NCI-H526 (cell line): ENCODE data around the gene NKD2.
A peak's percentile ranks its signal among the peaks of the same experiment; 100 is the strongest.

Source experiments
- DNase-seq, 2 experiments: peaks; one replicate each; lab custom pipeline; 2025; lab: John Stamatoyannopoulos, UW

NKD2 gene

DNA sequence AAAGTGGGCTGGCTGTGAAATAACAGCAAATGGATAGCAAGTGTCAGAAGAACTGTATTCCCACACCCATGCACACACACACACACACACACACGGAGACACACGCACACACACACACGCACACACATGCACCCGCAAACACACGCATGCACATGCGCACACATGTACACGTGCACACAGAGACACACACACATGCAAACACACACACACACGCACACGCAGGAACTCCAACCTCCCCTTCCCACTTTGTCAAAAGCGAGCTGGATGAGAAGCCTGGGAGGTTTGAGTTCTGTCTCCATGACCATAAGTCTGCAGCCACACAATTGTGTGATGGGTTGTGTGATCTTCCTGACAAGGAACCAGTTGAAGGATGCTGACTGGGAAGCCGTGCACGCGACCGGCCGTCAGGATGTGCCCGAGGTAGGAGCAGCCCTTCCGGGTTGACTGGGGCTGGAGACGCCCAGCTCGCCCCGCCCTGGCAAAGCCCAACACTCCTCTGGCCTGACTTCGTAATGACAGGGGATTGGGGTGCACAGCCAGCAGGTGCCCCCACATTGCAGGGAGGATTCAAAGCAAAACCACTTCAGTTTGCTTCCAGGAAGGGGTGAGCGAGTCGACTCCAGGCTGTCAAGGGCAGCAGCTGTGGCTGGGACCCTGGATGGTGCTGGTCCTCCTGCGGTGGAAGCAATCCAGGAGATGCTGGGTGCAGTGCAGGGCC lies 29.3 kb upstream of the NKD2 start:
- DNase-seq = no peak

DNA sequence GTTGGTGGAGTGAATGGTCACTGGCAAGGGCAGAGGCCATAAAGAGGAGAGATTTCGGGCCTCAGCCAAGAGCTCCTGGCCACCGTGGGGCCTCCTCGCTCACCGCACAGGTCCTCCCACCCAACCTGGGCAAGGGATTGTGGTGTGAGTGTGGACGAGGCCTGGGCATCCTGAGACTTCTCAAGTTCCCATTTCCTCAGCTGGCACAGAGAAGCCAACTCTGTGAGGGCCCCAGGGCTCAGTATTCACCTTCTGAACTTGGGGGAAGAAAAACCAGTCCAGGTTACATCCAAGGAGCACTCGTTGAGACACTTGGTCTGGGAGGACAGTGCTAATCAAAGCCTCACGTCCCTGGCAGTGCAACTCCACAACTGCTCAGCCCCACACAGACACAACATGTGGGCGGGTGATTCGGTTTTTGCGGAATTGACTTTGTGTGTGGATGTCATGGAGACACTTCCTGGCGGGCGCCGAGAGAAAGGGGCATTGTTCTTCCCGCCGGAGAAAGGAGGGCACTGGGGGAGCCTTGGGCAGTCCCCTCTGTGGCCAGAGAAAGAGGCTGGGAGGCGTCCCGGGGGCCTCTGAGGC lies 28.5 kb upstream of the NKD2 start:
- peak; percentile 48 to 55 for DNase-seq

DNA sequence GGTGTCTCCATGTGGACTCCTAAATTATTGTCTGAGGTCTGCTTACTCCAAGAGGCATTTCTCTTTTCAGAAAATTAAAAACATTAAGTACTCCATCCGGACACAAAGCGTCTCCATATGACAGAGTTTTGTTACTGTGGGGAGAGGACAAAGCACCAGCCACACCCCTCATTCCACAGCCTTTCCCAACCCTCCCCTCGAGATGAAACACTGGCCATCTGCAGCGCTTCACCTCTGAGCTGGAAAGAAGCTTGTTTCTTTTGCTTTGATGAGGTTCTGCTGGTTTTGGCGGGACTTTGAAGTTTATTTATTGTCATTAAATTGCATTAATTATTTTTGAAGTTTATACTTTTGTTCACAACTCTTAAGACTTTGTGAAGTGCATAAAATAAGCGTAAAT lies 27.6 kb upstream of the NKD2 start:
- no peak for DNase-seq

DNA sequence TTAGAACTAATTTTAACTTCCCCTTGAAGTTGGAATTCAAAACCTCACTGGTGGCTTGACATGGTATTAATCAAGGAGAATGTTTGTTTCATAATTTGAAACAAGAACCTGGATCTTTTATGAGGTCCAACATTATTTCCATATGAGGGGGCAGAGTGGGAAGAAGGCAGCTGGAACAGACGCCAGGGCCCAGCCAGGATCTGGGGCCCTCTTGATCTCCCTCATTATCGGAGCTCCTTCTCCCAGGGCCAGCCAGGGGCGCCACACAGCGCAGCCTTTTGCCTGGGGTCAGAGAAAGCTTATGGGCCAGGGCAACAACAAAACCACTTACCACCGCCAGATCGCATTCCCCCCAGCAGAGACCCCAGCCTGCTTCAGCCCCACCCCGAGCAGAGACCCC lies 27.1 kb upstream of the NKD2 start:
- DNase-seq = no peak

DNA sequence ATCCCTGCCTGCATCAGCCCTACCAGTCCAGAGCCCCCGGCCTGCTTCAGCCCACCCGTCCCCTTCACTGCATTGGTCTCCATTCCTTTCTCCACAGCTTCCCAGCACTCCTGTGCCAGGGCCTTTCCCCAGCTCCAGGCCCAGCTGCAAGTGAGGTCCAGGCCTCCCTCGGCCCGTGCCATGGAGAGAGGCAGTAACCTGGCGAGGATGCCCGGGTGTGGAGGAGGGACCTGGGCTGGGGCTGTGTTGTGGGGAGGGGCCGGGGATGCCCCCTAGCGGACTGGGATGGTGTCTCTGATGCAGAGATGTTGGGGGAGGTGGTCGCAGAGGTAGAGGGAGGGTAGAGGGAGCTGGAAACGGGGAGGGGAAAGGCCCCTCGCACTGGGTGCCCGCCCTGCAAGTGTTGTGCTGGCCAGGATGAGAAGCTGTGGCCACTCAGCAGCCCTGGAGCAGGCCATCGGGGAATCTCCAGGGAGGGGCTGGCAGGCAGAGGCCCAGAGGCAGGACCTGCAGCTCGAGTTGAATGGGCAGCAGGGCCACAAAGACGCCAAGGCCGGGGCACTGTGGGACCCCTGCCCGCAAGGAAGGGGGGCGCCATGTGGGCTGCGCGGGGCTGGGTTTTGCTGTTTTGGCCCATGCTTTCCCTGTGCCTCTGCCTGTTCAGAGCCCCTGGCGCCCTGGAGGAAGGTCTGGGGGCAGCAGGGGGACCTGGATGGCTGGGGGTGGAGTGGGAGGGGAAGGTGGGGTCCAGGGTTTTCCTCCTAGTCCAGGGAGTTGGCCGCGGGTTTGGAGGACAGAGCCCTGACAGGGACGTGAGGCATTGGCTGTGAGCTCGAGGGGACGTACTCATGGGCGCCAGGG lies 26.0 kb upstream of the NKD2 start:
- peak in 1 of 2 experiments; percentile 47 for DNase-seq

DNA sequence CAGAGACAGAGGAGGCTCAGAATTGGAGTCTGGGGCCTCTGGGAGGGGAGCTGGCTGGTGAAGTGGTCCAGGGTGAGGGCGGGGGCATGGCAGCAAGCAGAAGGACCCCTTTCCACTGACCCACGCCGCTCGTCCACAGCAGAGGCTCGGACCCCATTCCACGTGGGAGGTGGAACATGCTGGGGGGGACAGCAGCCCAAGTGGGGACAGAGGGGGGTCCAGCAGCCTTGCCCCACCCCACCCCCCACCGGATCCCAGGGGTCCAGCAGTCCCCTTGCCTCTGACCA lies 25.4 kb upstream of the NKD2 start:
- no peak for DNase-seq

DNA sequence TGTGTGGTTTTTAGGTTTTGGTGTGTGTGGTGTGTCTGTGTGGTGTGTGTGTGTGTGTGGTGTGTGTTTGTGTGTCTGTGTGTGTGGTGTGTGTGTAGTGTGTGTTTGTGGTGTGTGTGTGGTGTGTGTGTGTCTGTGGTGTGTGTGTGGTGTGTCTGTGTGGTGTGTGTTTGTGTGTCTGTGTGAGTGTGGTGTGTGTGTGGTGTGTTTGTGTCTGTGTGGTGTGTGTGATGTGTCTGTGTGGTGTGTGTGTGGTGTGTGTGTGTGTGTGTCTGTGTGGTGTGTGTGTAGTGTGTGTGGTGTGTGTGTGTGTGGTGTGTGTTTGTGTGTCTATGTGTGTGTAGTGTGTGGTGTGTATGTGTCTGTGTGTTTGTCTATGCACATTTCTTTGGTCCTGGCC lies 25.0 kb upstream of the NKD2 start:
- DNase-seq = no peak

DNA sequence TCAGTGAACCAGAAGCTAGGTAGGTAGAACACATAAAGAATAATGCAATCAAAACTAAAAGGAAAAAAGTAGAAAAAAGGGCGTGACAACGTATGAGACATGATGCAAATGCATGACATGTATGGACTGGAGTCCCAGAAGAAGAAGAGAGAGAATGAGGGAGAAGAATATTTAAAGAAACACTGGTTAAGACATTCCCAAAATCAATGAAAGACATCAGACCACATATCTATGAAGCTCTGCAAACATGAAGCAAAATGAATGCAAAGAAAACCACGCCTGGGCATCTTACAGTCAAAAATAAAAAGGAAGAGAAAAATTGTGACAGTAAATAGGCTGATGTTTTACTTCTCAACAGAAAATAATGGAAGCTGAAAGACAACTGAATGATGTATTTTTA lies 23.8 kb upstream of the NKD2 start:
- no peak for DNase-seq

DNA sequence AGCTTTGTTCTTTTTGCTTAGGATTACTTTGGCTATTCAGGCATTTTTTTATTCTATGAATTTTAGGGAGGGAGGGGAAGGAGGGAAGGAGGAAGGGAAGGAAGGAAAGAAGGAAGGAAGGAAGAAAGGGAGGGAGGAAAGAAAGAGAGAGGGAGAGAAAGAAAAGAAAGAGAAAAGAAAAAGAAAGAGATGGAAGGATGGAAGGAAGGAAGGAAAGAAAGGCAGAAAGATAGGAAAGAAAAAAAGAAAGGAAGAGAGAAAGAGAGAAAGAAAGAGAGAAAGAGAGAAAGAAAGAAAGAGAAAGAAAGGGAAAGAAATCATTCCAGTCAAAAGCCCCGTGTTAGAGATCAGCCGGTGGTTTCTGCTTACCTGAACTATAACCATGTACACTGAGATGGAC lies 20.8 kb upstream of the NKD2 start:
- no peak for DNase-seq

DNA sequence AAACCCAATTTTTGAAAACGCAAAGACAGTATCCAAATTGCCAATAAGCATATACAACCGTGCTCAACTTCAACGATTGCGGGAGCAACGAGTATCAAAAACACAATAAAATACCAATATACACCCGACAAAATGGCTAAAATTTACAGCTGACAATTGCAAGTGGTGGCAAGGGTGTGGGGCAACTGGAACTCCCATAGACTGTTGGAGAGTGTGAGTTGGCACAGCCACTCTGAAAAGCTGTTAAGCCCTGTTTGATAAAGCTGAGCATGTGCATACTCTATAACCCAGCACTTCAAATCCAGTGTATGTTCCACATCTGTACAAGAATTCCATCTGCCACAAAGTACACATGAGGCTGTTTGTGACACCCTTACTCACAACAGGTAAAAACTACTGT lies 20.3 kb upstream of the NKD2 start:
- no peak for DNase-seq

DNA sequence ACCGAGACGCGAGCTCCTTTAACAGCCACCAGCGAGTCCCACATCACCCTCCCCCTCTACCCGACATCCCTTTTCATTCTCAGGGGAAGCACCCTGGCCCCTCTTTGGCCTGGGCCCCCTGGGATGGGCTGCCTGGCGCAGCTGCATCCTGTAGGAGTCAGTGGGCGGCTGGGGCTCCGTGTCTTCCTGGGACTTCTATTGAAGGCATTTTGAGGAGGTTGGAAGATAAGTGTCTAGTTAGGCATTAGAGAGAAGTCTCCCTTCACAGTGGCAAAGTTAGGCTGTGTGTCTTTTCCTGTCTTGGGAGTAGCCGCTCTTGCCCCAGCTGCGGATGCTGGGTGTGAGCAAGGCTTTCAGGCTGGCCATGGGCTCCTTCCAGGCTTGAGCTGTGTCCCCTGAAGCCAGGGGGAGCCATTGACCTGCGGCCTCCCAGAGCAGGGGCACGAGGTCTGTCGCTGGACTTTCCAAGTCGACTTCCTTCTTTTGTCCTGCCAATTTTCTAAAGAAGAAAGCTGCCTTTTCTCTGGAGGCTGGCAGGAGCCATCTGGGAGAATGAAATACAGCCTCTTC lies 18.6 kb upstream of the NKD2 start:
- no peak for DNase-seq

DNA sequence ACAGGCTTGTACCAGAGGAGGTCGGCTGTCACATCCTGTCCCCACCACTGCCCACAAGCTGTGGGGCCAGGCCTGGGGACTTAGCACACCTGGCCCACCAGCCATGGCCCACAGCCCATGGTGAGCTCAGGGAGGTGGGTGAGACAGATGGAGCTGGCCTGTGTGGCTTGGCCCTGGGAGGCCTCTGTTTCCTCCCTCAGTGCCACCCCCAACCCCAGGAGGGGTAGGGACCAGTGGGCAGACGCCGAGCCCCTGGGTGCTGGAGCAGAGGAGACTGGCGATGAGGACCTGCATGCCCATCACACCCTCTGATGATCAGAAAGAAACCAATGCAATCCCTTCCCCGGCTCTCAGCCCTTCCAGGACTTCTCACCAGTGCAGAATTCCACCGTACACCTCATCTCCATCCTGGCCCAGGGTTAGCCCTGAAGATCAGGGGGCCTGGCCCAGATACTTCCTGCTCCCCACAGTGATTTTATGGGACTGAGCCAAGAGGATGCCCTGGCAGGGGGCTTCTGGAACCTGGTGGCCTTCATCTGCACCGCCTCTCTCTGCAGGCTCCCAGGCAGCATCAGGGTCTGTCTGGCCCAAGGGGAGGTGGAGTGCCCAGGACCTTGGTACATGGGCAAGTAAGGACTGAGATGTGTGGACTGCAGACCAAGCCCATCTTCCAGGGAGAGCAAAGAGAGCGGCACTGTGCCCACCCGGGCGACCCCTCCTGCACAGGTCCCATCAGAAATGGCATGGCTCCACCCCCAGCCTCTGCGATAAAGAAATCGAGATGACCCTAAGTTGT lies 16.9 kb upstream of the NKD2 start:
- DNase-seq = no peak

DNA sequence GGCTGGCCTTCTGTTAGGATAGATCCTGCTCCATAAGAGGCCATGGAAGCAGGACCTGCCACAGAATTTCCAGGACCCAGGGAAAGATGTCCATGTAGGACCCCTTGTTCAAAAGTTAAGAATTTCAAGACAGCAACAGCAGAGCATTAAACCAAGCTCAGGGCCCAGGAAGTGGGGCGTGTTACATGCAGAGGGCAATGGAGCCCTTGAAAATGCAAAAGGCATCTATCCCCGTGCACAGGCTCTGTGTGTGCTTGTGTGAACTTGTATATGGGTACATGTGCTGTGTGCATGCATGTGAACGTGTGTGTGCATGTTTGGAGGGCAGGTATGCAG lies 14.4 kb upstream of the NKD2 start:
- DNase-seq = no peak

DNA sequence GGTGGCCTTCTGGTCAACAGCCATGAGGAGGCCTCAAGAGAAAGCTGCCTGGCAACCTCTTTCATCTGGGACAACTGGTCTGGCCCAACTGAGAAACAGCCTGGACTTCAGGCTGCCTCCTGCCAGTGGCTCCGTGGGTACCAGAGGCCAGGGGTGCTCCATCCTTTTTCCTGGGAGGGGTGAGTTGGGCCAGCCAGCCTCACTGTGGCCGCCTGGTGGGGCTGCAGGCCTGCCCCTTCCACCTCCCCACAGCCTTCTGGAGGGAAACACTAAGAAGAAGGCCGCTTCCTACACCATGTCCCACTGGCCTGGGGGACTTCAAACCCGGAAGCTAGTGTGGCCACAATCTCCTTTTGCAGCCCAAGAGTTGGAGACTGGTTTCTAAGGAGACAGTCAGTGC lies 13.8 kb upstream of the NKD2 start:
- DNase-seq = no peak

DNA sequence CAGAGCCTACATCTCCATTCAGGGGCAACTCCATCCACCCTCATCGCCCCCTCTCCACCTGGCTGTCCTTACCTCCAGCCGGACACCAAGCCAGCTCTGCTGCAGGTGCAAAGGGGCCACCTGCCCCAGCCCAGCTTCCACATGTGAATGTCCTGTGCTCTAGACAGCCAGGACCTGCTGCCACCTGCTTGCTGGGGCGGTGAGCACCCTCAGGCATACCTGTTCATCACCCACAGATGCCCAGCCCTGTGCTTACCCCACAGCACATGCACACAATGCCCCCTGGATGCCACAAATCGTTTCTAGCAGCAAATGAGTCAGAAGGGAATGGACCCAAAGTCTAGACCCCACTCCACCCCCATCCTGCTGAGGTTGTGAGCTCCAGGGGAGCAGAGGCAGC lies 13.3 kb upstream of the NKD2 start:
- DNase-seq = no peak

DNA sequence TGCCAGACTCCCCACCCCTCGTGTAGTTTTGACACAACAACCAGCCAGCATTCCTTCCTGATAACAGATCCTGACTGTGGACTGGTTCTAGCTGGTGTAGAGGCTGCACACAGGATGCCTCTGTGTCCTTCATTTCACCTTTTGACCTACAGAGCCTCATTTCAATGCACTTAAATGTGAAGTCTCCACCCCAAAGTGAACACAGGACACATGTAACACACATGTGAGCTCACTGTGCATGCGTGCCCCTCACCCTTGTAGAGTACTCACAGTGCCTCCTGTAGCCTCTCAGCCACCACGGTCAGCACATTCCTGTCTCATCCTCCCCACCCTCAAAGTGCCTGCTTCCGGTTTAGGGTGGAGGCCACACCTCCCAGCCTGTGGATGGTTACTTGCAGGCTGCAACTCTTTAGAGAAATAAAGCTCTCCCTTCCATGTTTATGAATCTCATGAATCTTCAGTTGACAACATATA lies 11.6 kb upstream of the NKD2 start:
- peak in 1 of 2 experiments; percentile 22 for DNase-seq

DNA sequence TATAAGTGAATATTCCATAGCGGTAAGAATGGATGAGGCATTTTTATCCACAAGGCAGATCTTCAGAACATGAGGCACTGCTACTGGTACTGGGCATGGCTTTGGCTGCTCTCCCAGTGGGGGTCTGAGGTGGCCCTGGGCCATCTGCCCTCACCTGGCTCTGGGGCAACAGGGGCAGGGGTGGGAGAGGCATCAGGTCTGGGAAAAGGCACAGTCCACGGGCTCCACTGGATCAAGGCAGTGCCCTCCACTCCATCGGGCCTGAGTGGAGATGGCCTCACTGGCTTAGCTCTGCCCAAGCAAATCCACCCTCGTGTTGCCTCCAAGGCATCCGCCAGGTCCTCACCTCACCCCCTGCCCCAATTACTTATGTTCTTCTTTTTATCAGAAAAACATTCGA lies 10.9 kb upstream of the NKD2 start:
- DNase-seq = no peak

DNA sequence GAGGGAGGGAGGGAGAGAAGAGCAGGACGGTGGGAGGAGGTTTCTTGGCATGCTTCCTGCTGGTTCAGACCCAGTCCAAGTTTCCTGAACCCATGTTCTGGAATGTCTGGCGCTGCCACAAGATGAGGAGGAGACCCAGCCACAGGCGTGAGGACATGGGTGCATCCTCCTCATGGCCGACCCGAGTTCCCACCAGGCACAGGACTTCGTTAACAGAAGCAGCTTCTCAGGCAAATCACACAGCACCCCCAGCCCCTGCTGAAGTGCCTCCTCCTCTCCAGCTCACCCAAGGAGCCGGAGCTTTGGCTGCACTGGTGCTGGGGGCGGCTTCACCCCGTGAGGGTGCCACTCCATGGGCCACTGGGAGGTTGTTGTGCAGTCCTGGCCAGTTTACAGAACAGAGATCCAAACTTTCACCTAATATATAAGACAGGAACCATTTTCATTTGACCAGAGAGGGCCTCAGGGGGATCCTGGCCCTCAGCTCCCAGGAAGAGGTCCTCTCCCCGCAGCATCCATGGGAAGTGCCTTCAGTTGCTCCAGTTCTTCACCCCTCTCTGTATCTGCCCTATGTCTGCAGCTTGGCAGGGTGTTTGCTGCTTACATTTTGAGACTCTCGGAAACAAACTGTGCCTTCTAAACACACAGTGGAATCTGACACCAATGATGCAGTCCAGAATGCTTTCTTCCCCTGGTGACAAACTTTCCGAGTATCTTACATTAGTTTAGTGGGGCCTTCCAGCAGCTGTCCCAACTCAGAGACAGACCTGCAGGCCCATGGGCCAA lies 10.2 kb upstream of the NKD2 start:
- no peak for DNase-seq

DNA sequence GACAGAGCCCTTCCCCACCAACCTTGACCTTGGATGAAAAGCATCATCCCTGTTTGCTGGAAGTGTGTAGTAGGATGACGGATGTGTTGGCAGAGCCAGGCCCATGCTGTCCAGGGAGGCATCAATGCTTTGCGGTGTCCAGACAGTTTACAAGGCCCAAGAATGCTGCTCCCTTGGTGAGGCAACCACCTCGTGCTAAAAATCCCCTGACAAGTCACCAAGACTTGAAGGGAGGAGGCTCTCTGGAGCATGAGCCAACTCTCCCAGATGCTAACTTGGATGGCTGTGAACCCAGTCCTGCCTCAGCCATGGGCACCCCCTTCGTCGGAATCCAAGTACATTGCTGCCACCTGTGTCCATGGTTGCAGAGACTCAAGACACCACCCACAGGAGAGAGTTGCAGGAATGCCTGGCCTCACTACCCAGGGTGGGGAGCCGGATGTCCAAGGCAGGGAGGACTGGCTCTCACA lies 9.5 kb upstream of the NKD2 start:
- no peak for DNase-seq

DNA sequence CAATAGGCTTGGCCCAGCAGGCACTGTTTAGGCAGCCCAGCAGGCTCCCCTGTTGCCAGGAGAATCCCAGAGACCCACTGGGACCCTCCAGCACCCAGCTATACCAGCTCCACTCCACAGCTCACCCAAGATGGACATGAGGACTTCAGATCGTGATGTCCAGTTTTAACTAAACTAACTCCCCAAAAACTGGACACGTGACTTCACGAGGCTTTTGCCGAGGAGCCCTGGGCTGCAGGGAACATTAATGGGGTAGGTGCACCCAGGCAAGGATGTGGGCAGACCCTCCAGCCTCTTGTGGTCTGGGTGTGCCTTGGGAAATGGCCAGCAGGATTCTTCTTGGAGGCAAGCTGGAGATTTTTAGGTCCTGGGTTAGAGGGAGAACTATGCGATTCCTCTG lies 8.9 kb upstream of the NKD2 start:
- no peak for DNase-seq

DNA sequence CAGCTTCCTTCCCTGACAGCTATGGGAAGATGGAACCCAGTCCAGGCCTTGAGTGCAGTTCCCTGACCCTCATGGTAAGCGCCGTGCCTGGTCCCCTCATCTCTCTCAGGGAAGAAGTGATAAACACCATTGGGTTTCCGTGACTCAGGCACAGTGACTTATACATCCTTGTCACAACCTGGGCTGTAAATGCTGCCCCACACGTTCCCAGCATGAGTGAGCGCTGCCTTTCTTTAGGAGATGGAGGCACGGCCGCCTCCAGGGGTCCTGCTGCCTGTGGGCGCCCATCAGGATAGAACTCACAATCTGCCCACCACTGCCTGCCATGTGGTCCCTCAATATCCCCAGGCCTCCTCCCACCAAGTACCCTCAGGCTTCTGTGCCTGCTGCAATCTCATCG lies 8.3 kb upstream of the NKD2 start:
- no peak for DNase-seq
